GM19025 (cell line): ENCODE results near the gene TMIE.

Experiments
- ATAC-seq: cut with Tn5 transposase; IDR thresholded peaks from one replicate; pipeline ENCODE4 v1.9.1; 2021; ENCODE audit warnings: mild to moderate bottlenecking, low read depth, moderate library complexity; ENCODE audit not compliant: unreplicated experiment

The TMIE gene

DNA sequence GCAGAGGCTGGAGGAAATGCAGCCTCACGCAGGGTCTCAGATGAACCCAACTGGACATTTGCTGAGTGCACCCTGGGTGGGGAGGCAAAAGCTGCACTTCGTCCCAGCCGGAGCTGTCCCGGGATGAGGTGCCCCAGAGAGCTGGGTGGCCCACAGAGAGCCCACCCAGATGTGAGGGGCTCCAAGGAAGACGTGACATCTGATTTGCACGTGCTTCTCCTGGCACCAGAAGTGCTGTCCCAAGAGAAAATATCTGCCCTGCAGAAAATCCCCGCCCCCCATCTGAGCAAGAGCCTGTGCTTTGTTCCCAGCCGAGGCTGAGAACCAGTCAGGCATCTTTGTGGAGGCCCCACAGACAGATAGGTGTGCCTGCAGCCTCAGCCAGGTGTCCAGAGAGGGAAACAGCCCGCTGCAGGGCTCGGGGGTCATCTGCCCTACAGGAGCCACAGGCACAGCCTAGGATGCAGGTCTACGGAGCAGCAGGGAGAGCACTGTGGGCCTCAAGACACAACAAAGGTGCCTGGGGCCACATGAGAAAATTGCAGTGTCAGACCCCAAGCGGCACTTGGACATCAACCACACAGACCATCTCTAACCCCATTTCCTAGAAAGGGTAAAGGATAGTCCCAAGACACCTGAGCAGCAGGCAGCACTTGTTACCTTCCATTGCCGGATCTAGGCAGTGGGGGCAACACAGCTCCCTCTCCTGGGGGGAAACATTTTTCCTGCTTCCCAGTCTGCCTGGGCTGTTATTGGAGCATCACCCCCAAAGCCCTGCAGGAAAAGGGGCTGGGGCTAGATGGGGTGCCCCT lies 5.8 kb downstream of the TMIE start:
- no peak for ATAC-seq

DNA sequence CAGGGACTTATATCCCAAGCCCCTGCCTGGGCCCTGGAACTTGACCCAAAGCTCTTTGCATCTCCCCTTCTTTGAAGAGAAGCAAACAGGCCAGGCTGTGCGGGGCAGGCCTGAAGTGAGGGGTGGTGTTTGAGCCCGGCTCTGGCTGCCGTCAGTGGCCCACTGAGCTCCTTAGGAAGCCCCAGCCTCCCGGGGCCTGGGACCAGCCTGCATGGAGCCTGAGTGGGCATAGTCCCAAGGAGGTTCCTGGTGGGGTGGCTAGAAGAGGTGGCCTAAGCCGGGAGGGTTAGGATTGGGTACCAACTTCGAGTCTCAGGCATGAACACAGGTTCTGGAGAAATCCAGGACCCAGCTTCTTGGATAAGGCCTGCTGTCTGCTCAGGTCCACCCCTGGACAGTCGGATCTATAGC lies 6.4 kb downstream of the TMIE start:
- ATAC-seq = no peak

DNA sequence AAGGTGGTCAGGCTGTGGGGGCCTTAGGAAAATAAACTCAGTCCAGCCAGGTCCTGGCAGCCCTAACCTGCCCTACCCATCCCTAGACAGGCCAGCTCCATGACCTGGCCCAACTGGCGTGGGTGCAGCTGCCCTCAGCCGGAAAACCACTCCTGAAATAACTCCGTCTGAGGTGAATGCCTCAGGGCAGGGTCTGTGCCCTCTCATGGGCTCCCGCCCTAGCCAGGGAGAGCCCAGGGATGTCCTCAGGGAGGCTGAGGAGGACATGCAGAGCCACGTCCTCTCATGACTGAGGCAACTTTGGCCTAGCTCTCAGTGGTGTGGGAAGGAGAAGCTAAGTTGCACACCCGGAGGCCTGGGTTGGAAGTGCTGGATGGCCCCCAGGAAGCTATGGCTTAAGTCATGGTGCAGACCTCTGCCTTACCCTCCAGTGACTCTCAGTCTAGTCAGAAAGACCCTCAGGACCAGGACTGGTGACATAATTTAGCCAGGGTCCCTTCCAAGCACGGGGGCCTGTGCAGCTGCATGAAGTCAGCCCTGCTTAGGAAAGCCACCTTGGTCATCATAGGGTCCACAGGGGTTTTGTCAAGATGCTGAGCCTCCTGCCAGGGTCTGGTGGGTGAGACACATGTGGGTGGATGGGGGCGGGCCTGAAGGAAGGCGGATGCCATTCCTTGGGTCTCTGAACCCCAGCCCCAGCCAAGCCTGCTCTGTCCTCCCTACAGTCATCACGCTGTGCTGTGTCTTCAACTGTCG lies 7.4 kb downstream of the TMIE start:
- no peak for ATAC-seq

DNA sequence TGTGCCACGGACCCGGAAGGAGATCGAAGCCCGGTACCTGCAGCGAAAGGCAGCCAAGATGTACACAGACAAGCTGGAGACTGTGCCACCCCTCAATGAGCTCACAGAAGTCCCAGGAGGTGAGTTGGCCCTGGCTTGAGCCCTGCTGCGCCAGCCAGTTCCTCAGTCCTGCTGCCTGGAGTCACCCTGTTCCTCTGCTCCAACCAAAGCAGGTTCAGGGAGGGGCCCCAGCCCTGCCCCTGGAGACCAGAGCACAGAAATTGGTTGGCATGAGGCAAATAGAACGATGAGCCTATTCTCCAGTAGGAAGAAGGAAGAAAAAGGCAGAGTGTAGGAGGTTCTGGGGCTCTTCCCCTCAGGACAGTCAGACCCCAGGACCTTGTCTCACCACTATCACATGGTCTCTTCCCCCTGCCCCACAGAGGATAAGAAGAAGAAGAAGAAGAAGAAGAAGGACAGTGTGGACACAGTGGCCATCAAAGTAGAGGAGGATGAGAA lies 8.0 kb downstream of the TMIE start:
- ATAC-seq = no peak

DNA sequence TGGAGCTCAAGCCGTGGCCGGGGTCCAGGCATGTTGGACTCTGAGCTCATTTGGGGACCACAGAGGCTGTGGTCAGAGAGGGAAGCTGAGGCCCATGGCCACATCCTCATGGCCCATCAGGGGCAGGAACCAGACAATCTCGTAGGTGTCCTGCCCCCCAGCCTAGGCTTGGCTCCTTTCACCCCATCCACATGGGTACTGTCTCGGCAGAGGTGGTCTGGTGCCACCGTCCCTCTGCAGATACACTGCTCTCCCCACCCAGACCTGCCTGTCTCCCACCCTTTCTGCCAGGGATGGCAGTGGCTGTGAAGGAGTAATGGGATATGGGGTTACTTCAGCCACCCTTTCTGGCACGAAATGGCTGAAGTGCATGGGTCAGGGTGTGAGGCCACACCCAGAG lies 8.5 kb downstream of the TMIE start:
- ATAC-seq = no peak

DNA sequence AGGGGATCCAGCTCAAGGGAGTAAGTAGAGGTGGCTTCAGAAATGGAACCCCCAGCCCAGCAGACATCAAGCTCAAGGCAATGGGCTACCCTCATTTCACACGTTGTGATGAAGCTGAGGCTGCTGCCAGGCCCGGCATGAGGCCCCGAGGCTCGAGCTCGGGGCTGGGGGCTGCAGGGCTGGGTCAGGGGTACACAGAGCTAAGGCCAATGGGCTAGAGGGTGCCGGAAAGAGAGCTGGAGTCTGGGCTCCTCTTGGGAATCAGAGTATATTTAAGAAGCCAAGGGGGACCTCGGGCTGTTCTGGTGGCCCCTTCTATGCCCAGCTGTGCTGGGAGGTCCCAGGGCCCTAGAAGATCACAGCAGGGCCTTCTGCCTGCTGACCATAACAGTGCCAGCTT lies 9.0 kb downstream of the TMIE start:
- ATAC-seq = no peak

DNA sequence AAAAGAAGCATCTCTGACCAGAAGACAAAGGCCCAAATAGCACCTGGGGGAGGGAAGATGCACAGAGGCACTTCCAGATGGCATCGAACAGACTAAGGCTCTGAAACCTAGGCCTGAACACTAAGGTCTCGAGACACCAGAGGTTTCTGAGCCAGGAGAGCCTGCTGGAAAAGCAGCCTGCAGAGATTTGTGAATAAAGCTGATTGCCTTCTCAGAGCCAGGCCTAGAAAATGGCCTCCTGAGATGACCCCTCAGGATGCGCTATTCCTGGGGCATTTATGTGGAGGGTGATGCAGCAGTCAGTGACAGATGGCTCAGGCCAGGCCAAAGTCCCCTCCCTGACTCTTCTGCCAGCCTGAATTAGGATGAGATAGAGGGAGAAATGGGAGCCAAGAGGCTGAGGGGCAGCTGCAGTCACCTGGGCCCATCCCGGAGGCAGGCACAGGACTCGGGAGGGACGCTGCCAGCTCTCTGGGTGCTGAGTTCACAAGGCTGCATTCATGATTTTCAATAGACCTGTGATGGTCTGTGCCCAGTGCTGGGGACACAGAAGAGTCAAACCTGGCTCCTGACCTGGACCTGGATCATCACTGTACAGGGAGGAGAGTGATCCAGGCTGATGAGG lies 9.6 kb downstream of the TMIE start:
- no peak for ATAC-seq

DNA sequence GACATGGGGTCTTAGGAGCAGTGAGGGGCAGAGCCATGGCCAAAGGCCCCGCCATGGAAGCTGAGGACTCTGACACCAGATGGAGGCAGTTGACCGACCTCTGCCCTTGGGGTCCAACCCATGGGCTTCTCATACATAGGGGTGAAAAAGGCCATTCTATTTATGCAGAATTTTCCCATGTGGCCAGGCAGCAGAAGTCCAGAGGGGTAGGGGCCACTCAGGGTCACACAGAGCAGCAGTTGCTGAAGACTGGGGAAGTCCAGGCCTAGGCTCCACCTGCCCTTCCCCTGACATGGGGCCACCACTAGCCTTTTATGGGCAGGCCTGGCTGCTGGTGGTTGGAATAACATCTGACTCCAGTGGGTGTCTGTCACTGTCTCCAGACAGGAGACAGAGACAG lies 10.1 kb downstream of the TMIE start:
- ATAC-seq = no peak

DNA sequence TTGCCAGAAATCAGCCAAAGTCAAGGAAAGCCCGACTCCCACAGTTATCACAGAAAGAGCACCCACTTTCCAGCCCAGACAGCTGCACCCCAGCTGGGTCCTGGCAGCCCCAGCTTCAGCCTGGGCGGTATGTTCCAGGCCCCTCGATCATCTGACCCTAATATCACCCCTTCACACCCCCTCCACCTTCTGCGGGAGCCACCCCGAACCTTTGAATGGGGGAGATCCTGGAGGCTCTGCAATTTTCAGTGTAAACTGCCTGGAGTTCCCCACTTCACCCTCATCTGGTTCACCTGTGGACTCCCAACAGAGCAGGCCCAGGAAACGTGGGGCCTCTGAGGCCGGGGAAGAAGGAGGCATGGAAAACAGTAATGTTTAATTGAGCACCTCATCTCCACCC lies 10.6 kb downstream of the TMIE start:
- ATAC-seq = no peak

DNA sequence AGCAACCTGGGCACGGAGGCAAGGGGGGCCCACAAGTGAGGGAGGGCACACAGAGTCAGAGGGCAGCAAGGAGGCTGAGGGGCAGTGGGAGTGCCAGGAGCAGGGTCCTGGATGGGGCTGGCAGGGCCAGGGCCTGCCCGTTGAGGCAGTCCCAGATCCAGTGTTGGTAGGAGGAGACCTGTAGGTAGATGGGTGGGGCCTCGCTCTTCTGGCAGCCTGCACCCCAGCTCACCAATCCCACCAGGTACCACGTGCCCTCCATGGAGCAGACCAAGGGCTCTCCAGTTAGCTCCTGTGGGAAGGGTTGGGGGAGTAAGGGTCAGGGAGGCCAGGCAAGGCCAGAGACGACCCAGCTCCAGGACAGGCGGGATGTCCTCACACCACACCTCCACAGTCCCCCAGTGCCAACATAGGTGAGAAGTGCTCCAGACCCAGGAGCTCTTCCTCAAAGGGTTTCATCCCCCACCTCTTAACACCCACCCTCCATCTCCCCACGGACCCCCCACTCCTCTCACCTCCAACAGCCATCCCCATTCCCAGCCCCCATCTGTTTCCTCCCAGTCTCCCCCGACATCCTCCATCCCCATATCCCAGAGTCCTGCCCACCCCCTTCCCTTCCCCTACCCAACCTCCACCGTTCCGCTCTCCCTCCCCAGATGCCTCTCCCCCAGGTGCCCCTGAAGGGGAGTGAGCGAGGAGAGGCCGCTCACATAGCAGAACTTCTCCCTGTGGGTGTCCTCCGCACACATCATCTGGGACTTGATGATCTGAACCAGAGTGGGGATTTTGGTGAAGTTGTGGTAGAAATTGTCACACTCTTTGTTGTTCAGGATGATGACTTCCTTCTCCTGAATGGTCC lies 11.2 kb downstream of the TMIE start:
- no peak for ATAC-seq

DNA sequence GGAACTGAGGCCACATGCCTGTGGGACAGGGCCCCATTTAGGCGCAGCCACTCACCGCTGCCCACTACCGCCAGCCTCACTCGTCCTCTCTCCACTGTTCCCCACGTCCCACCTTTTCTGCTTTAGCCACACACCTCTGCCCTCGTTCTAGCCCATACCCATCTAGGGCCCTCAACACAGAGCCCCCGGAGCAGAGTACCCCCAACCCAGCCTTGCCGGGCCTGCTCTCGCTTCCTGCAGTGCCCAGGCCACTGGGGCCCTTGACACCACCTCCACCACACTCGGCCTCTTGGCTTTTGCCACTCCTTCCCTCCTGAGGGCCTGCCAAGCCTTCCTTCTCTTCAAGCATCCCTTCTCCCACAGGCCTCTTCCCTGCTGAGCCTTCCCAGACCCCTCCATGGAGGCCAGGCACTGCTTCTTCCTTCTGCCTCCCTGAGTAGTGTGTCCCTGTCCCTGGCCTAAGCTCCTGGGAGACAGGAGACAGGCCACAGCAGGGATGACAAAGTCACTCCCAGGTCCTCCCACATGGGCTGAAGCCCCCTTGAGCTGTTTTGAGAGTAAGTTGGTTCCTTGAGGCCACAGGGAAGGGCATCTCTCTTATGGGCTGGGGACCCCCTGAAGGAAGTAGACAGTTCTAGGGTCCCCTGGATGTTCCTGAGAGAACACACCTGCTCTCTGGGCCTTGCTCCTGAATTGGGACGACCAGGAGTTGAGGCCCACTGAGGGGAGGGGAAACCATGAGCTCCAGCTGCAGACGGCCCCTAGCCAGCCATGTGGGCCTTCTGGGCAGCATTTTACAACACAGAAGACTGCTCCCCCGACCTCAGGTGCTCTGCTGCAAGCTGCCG lies 12.1 kb downstream of the TMIE start:
- no peak for ATAC-seq

DNA sequence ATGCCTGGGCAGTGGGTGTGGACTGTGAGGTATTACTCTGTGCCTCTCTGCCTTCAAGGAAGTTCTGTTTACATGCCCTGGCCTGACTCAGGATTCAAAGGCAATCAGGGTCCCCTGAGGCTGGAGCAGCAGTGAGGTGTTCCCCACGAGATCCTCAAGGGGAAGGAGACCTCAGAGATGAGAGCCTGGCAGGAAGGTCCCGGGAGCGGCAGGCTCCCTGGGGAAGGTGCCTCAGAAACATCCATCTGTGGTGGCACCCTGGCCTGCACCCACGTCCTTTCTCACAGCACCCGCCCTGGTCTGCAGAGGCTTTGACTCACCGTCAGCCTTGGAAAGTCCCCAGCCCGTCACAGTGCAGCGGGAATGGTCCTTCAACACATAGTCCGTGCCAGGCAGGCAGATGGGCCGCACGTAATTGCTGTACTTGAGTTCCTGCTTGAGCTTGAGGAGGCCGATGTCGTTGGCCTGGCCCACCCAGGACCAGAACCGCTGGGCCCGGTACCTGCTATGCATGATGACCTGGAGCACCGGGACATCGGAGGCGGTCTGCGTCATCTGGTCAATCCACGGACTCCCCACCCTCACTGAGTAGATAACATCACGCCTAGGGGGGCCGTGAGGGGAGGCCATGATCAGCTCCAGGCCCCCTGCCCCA lies 12.8 kb downstream of the TMIE start:
- ATAC-seq = peak; percentile 79

DNA sequence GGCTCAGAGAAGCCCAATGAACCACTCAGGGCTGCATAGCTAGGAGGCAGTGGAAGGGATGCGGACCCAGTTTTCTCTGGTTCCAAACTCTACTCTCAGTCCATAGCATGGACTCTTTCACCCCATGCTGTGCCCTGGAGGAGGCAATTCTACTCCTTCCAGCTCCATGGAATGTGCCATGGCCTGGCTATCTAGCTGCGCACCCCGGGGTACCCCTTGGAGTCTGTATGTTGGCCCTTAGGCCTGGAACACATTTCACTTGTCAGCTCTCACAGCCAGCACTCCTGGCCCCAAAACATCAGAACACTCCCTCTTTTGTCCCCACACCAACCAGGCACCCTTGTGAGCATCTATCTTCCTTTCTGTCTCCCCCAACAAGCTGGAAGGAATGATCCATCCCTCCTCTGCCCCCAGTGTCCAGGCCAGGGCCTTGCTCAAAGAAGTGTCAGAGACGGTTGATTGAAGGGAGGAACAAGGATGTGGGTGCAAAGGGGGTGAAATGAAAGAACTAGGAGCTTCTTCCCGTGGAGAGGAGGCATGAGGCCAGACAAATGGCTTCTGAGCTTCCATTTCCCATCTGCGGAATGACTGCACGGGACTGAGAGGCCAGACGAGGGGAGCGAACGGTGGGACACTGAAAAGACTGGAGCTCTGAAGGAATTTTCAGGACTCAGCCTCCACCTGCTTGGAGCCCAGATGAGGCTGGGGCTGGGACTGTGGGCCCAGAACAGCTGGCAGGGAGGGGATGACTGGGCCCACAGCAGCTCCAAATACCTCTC lies 13.7 kb downstream of the TMIE start:
- ATAC-seq = no peak

DNA sequence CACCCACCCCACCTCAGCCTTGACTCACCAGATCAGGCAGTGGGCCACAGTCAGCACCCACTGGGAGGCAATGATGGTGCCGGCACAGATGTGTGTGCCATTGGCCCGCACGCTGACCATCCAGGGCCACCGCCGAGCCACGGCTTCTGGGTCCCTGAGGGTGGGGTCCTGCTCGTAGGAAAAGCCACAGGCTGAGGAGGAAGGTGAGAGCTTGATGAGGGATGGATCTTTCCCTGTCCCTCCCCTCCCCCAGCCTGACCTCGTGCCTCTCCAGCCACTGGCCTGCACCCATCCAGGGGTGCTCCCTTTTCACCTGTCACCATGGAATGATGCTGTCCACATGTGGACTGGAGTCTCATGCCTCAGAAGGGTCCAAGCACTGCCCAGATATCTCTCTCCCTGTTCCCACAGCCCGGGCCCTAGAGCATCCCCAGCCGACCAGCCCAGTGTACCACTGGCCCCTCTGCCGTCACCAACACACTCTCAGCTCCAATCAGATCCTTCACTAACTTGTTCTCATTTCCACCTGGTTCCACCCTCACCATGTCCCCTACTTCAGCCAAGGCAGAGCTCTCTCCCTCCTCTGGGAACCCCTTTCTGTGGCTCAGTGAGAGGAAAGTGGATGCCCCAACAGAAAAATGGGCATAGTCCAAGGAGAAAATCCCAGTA lies 14.4 kb downstream of the TMIE start:
- no peak for ATAC-seq

DNA sequence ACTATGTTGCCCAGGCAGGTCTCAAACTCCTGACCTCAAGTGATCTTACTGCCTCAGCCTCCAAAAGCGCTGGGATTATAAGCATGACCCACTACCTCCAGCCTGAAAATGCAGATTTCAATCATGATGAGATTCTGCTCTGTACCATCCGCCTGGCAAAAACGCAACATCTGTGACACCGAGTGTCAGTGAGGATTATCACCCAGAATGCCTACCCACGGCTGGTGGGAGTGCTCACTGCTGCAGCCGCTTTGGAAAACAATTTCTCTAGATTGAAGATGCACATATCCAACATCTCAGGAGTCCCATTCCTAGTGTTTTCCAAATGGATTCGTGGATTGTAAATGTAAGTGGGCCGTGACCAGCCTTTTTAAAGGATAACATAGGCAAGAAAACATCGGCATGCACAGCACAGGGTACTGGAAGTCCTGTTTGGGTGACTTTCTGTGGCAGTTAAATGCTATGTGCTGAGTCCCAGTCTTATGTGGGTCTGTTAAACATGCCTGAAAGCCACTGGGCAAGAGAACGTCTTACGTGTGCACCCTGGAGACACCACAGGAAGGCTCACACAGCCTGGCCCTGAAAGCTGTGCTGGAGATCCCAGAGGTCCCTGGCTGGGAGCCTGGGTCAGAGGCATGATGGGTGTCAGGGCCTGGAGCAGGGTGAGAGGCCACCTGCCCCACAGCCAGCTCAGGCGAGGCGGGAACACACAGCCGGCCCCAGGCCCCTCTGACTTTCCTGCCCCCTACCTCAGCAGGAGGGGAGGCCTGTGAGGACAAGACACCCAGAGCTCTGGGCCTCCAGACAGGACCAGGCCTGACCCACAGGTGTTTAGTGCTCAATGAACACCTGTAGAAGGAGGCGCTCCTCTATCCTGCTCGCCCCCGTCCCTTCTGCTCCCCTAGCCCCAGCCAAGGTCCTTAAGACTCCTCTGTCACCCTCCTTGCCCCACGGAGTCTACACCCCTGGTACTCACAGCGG lies 15.6 kb downstream of the TMIE start:
- ATAC-seq = no peak

DNA sequence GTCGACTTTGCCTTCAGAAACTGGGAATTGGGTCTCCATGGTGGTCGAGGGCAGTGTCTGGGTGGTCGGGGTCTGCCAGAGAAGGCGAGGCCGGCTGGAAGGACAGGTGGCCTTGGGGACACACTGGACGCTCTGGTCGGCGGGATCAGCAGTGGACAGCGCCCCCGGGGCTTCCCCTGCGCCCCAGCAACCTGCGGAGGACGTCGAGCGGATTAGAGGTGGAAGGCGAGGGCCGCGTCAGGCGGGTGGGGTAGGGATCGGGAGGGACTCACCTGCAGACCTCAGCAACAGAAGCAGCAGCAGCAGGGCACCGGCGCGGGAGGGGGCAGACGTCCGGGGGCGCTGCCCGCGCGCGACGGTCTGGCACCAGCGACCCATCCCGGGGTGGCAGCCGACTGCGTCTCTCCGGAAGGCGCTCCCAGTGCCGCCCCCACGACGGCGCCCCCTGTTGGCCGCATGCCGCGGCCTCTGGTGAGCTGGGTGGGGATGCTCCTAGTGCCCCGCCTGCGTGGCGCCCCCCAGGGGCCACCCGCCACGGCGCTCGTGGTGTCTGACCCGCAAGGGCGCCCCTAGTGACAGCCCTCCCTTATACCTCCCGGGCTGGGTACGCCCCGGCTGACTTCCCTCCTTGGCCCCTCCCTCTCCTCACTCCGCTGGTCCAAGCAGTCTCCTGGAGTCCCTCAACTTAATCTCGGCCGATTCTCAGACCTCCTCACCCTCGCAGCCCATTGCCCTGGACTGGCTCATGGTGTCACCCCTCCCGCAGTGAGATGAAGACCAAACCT lies 16.4 kb downstream of the TMIE start, which contains the start of gene PRSS50:
TSS of gene PRSS50 (minus strand) at position 423 of the 785 bp plus-strand sequence. CDS start at position 378, 45 bp downstream.
- ATAC-seq = no peak
